HG02981 (cell line): ENCODE data around the gene CCDC137.
A peak's percentile ranks its signal among the peaks of the same experiment; 100 is the strongest.
"Not testable (repeated sequence)": the region's sequence is repeated elsewhere in the genome, so short reads cannot be mapped to it uniquely, and the experiment has no call there.

ENCODE experiments used
- ATAC-seq: cut with Tn5 transposase; IDR thresholded peaks from one replicate; pipeline ENCODE4 v1.9.1; 2021; ENCODE audit warnings: mild to moderate bottlenecking, moderate library complexity; ENCODE audit not compliant: unreplicated experiment

Gene CCDC137, protein sequence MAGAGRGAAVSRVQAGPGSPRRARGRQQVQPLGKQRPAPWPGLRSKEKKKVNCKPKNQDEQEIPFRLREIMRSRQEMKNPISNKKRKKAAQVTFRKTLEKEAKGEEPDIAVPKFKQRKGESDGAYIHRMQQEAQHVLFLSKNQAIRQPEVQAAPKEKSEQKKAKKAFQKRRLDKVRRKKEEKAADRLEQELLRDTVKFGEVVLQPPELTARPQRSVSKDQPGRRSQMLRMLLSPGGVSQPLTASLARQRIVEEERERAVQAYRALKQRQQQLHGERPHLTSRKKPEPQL

GRCh38 chr17:81666342-81667191, at the start of gene CCDC137, which contains the start of gene OXLD1:
Gene CCDC137 (plus strand): TSS chr17:81666737. CDS start chr17:81666767, 30 bp downstream.
Gene OXLD1 (minus strand): TSS chr17:81666605. CDS start chr17:81666577, 28 bp downstream.
- peak; percentile 92 for ATAC-seq

DNA sequence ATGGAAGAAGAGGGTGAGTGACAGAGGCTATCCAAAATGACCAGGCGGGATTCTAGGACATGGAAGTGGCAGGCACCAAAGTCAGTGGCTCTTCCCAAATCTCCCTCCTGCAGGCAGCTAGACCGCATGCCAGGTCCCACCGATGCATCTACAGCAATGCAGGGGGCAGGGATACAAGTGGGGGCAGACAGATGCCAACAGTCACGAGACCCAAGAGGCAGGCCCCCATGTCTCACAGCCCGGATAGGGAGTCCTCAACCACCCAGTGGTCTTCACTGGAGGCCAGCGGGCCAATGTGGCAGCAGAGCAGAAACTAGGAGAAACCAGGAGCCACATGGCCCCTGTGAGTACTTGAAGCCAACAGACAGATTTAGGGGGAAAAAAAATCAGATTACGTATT, 49.7 kb upstream of the CCDC137 start:
- no peak for ATAC-seq

DNA sequence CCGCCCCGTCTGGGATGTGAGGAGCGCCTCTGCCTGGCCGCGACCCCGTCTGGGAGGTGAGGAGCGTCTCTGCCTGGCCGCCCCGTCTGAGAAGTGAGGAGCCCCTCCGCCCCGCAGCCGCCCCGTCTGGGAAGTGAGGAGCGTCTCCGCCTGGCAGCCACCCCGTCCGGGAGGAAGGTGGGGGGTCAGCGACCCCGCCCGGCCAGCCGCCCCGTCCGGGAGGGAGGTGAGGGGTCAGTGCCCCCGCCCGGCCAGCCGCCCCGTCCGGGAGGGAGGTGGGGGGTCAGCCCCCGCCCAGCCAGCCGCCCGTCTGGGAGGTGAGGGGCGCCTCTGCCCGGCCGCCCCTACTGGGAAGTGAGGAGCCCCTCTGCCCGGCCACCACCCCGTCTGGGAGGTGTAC, 48.2 kb upstream of the CCDC137 start:
- ATAC-seq = not testable (repeated sequence)

- ATAC-seq = no peak
Observed at GRCh38 chr17:81621494-81622130, 44.9 kb upstream of the CCDC137 start.

GRCh38 chr17:81630274-81630673, 36.3 kb upstream of the CCDC137 start:
- no peak for ATAC-seq

DNA sequence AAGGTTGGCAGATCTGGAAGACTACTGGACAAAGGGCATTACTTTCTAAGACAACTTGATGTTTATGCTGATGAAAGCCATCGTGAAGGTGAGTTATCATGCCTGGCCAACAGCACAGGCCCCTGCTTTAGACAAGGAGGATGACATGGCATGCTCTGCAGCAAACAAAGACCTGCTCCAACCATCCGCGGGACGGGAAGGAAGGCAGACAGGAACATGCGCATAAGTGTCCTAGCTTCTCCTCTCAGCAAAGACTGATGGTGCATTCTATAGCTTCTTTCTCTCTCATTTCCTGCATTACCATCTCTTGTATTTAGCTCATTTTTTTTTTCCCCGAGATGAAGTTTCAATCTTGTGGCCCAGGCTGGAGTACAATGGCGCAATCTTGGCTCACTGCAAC, 35.1 kb upstream of the CCDC137 start:
- no peak for ATAC-seq

DNA sequence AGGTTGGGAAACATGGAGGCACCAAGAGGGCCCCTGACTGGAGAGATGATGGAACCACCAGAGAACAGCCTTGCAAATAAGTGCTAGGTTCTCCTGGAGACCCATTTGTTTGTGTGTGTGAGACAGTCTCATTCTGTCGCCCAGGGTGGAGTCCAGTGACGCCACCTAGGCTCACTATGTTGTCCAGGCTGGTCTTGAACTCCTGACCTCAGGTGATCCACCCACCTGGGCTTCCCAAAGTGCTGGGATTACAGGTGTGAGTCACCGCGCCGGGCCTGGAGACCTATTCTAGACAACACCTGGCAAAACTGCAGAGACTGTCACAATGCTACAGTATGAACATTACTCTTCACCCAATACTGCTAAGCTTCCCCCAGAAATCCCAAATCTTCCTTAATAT, 31.1 kb upstream of the CCDC137 start:
- ATAC-seq = no peak

DNA sequence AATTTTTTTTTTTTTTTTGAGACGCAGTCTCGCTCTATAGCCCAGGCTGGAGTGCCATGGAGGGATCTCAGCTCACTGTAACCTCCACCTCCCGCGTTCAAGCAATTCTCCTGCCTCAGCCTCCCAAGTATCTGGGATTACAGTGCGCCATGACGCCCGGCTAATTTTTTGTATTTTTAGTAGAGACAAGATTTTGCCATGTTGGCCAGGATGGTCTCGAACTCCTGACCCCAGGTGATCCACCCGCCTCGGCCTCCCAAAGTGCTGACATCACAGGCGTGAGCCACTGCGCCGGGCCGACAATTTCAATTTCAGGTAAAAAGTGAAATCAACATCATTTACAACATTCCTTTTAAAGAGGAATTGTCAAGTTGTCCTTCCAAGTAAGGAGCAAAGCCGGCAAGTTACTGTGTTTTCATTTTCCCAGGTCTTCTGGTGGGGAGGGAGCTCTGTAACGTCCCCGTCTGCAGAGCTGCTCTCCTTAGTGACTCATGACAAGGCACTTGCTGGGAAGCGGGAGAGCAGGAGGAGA, 30.5 kb upstream of the CCDC137 start:
- ATAC-seq = peak; percentile 9

GRCh38 chr17:81636505-81637288, 29.8 kb upstream of the CCDC137 start, which contains the start of the genes NPLOC4 and TSPAN10:
Gene NPLOC4 (minus strand): TSS chr17:81637112. CDS start chr17:81636930, 182 bp downstream.
Gene TSPAN10 (plus strand): TSS chr17:81637196. CDS start chr17:81642413, 5,217 bp downstream.
- peak; percentile 81 for ATAC-seq

DNA sequence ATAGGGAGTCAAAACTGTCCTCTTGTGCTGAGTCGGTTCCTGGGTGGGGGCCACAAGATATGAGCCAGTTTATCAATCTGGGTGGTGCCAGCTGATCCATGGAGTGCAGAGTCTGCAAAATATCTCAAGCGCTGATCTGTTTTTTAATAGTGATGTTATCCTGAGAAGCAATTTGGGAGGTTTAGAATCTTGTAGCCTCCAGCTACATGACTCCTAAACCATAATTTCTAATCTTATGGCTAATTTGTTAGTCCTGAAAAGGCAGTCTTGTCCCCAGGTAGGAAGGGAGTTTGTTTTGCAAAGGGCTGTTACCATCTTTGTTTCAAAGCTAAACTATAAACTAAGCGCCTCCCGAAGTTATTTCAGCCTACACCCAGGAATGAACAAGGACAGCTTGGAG, 27.9 kb upstream of the CCDC137 start:
- ATAC-seq = no peak

GRCh38 chr17:81640011-81640410, 26.5 kb upstream of the CCDC137 start:
- ATAC-seq = no peak

GRCh38 chr17:81641825-81642489, 24.6 kb upstream of the CCDC137 start:
- ATAC-seq = no peak

DNA sequence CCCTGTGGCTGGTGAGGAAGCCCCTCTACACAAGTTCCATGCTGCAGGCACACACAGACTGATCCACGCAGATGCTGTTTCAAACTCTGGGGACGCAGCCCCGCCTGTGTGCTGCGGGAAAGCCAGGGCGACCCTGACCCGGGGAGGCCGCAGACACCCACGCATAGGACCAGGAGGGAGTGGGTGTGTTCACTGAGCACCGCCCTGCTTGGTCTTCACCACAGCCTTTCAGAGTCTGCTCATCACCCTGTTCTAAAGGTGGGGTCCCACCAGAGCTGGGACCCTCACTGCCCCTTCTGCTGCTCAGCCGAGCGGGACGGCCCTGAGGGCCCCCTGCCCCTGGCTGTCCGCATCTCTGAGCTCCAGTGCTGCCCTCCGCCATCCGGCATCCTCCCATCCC, 22.0 kb upstream of the CCDC137 start:
- no peak for ATAC-seq

DNA sequence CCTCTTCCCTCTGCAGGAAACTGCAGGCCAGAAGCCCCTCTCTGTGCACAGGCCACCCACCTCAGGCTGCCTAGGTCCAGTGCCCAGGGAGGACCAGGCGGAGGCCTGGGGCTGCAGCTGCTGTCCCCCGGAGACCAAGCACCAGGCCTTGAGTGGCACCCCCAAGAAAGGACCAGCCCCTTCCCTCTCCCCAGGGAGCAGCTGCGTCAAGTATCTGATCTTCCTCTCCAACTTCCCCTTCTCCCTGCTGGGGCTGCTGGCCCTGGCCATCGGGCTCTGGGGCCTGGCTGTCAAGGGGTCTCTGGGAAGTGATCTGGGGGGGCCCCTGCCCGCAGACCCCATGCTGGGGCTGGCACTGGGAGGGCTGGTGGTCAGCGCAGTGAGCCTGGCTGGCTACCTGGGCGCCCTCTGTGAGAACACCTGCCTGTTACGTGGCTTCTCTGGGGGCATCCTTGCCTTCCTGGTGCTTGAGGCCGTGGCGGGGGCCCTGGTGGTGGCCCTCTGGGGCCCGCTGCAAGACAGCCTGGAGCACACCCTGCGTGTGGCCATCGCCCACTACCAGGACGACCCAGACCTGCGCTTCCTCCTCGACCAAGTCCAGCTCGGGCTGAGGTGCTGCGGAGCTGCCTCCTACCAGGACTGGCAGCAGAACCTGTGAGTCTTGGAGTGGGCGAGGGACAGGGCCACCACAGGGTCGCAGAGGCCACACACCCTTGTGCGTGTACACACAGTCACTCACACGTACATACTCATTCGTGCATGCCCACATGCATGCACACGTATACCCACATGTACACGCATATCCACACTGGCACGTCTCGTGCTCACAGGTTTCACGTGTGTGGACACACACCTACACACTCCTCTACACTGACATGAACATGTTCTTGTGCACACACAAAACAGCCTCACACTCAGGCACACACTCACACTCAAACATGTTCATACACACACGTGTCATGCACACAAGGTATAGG, 21.3 kb upstream of the CCDC137 start:
- no peak for ATAC-seq

- no peak for ATAC-seq
Observed at GRCh38 chr17:81646869-81647600, 19.5 kb upstream of the CCDC137 start.

DNA sequence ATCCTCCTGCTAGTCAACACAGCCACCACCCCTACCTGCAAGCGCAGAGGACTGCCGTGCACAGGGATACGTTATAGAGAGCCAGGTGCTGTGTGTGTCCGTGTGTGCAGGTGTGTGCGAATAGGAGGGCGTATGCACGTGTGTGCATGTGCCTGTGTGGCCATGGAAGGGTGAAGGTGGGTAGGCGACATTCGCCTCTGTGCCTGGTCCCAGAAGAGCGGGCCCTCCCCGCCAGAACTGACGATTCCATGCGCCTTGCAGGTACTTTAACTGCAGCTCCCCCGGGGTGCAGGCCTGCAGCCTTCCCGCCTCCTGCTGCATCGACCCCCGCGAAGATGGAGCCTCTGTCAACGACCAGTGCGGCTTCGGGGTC, 18.9 kb upstream of the CCDC137 start:
- no peak for ATAC-seq

DNA sequence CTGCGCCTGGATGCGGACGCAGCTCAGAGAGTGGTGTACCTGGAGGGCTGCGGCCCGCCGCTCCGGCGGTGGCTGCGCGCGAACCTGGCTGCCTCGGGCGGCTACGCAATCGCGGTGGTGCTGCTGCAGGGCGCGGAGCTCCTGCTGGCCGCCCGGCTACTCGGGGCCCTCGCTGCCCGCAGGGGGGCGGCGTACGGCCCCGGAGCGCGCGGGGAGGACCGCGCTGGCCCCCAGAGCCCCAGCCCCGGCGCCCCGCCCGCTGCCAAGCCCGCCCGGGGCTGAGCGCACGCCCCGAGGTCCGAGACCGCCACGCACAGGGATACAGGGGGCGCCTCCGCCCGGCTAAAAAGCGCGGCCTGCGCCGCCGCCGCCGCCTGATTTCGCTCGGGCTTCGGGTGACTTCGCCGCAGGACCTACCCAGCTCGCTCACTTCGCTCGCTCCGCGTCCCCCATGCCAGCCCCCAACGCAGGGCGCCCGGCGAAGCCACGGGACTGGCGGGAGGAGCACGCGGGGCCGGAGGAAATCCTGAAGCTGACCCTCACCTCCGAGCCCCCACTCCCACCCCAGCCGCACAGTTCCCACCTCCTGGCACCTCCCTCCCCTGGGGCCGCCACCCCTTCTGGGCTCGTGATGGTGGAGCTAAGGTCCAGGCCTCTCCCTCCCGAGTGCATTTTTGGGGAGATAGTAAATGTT, 18.4 kb upstream of the CCDC137 start:
- ATAC-seq = no peak
